KOPT-K1 (cell line): ENCODE measurements around the gene OR2L8.
"Not testable (repeated sequence)": the region's sequence is repeated elsewhere in the genome, so short reads cannot be mapped to it uniquely, and the experiment has no call there.

ENCODE experiments used
- H3K27ac ChIP-seq: fragments of 200-600 bp; sonication (generic); 2 replicates; pipeline ENCODE4 v1.5.1; 2016; ENCODE audit warnings: antibody characterized with exemption, mild to moderate bottlenecking, low read depth, low read length; ENCODE audit not compliant: poor library complexity, severe bottlenecking
- H3K36me3 ChIP-seq: fragments of 200-600 bp; sonication (generic); 2 replicates; pipeline ENCODE4 v1.5.1; 2017; ENCODE audit warnings: antibody characterized with exemption, mild to moderate bottlenecking, low read length, moderate library complexity; ENCODE audit not compliant: insufficient read depth
- H3K9me3 ChIP-seq: fragments of 200-600 bp; sonication (generic); 2 replicates; pipeline ENCODE4 v1.5.1; 2017; ENCODE audit warnings: antibody characterized with exemption, low read length, mild to moderate bottlenecking; ENCODE audit not compliant: insufficient read depth, poor library complexity, severe bottlenecking

The OR2L8 gene

DNA sequence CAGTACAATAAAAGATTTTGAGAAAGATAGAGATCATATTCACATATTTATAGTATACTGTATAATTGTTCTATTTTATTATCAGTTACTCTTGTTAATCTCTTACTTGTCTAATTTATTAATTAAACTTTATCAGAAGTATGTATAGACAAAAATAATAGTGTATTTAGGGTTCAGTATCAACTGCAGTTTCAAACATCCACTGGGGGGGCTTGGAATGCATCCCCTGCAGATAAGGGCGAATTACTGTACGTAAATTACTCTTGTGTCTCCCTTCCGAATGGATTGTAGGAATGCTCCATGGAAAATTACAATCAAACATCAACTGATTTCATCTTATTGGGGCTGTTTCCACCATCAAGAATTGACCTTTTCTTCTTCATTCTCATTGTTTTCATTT is at the start of gene OR2L8:
TSS of gene OR2L8 (plus strand) at position 301 of the 400 bp plus-strand sequence. CDS start at position 301, 0 bp downstream.
- Histone ChIP-seq H3K9me3 (no peaks in the 10 kb centered on the region), H3K36me3 (no peaks in the 10 kb centered on the region), H3K27ac (no peak within 1 kb of the TSS)

DNA sequence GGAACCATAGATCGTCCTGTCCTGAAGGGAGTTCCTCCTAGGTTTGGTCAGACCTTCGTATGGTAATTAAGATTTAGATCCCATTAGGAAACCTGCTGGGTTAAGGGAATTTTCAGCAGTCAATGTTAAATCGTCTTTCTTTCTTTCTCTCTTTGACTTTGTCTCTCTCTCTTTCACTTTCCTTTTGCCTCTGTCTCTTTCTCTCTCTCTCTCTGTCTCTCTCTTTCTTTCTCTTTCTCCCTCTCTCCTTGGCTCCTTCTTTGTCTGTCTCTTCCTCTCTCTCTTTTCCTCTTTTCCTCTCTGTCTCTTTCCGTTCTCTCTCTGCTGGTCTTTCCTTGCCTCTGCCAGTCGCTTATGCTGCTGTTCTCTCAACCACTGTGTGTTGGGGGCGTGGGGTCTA is 44.5 kb upstream of the OR2L8 start:
- Histone ChIP-seq H3K9me3 (peaks cover 6% of the 10 kb centered on the region), H3K27ac (no peak overlapping the region), H3K36me3 (no peaks in the 10 kb centered on the region)

GRCh38 chr1:247905181-247905580 is 43.5 kb upstream of the OR2L8 start:
- H3K27ac ChIP-seq: no peak overlapping the region
- no peaks in the 10 kb centered on the region for H3K36me3 ChIP-seq

DNA sequence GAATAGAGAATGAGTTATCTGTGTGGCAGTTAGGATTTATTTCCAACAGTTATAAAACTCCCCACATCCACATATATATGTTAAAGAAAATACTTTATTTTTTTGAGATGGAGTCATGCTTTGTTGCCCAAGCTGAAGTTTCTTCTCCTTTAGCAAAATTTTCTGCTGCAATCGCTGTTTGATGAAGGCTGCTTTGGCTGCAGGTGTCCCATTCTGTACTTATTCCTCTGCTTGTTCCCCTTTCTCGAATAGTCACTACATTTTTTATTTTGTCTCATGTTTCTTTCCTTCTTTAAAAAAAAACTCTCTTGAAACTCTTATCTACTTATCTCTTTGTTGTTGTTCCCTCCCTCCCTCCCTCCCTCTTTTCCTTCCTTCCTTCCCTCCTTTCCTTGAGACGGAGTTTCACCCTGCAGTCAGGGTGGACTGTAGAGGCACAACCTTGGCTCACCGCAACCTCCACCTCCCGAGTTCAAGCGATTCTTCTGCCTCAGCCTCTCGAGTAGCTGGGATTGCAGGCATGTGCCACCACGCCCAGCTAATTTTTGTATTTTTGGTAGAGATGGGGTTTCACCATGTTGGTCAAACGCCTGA is 42.7 kb upstream of the OR2L8 start:
- H3K9me3 ChIP-seq: peaks cover 6% of the 10 kb centered on the region
- no peaks in the 10 kb centered on the region for H3K36me3 ChIP-seq
- H3K27ac ChIP-seq: no peak overlapping the region

More at GRCh38 chr1:247905181-247905580, 43.5 kb upstream of the OR2L8 start:
- H3K9me3 ChIP-seq: peaks cover 6% of the 10 kb centered on the region

DNA sequence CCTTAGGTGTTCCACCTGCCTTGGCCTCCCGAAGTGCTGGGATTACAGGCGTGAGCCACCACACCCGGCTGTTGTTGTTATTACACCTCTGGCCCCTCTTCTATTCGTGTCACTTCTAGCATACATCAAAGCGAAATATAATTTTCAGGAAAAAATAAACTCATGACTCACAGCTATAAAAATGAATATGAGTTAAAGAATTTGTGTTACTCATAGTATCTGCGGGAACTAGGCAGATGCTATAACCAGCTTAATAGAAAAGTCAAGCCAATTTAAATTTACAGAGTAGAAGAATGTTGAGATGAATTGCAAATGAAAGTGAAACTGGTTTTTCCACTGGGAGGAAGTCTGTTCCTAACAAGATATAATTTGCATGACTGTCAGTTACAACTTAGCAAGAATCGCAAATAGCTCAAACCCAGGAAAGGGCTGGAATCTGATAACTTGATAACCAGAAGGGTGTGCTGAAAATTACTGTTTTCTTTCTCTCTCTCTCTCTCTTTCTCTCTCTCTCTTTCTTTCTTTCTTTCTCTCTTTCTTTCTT is 42.1 kb upstream of the OR2L8 start:
- H3K36me3 ChIP-seq: no peaks in the 10 kb centered on the region
- no peak overlapping the region for H3K27ac ChIP-seq
- H3K9me3 ChIP-seq: peaks cover 6% of the 10 kb centered on the region

DNA sequence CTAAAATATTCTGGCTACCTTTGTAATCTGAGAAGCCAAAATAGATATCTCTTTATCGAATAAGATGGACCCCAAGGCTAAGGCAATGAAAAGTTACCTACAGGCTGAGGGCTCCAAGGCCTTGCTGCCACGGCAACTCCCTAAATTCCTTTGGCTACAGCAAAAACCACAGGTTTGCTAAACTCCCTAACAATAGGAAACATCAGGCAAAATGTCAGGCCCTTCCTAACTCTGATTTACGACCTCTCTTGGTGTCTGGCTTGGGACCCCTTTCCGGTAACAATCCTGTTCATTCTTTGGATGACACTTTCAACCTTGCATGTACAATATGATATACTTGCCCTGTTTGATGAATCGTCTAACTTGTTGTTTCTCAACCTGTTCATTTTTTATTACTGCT is 39.9 kb upstream of the OR2L8 start:
- H3K9me3 ChIP-seq: peaks cover 6% of the 10 kb centered on the region

GRCh38 chr1:247913786-247914185 is 34.9 kb upstream of the OR2L8 start:
- Histone ChIP-seq H3K9me3 (no peaks in the 10 kb centered on the region), H3K36me3 (no peaks in the 10 kb centered on the region), H3K27ac (no peak overlapping the region)

More for the DNA sequence above, 39.9 kb upstream of the OR2L8 start:
- no peak overlapping the region for H3K27ac ChIP-seq
- no peaks in the 10 kb centered on the region for H3K36me3 ChIP-seq

DNA sequence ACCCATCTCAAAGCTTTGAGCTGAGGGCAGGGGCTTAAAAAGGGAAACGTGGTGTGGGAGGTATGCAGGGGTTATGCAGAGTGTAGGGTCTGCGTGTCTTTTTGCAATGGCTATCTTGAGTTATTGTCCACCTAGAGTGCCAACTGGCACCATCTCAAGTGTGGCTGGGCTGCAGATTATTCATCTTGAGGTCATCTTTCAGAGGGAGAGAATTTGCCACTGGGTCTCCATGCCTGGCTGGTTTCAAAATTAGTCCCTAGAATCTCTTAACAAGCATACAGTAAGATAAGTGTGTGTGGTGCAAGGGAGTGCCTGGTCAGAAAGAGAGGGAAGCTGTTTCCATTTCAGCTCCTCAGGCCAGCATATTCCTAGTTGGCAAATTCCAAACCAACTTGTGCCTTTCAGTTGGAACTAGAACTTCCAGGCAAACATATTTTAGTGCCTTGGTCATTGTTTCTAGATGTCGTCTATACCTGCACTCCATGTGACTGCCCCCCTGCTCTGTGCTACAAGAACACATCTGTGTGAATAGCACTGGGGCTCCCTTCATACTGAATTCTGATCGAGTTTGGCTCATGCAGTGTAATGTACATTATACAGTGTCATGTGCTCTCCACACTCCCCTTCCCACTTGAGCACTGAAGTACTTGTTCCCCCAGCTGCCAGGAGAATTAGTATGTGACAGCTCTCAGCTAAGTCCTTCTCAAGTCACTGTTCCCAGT is 33.6 kb upstream of the OR2L8 start:
- Histone ChIP-seq H3K9me3 (no peaks in the 10 kb centered on the region), H3K36me3 (no peaks in the 10 kb centered on the region), H3K27ac (no peak overlapping the region)

DNA sequence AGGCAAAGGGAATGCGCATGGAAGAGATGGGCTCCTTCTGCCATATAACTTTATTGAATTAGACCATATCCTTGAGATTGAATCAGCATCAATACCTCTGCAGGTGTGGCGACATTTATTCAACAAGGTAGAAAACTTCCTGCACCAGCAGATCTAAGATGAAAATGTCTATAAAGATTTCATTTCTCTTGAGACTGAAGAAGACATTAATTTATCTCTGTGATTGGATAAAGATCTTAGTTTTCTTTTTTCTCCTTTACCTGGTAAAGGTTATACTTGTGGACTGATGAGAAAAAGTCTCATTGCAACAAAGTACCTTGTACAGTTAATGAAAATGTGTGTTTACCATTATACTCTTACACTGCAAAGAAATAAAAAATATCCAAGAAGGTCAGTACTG is 28.7 kb upstream of the OR2L8 start, which contains the start of gene OR2T8:
TSS of gene OR2T8 (plus strand) at position 301 of the 400 bp plus-strand sequence. CDS start 766 bp downstream, outside the sequence.
- H3K36me3 ChIP-seq: no peaks in the 10 kb centered on the region
- H3K9me3 ChIP-seq: no peaks in the 10 kb centered on the region
- no peak within 1 kb of the TSS for H3K27ac ChIP-seq

DNA sequence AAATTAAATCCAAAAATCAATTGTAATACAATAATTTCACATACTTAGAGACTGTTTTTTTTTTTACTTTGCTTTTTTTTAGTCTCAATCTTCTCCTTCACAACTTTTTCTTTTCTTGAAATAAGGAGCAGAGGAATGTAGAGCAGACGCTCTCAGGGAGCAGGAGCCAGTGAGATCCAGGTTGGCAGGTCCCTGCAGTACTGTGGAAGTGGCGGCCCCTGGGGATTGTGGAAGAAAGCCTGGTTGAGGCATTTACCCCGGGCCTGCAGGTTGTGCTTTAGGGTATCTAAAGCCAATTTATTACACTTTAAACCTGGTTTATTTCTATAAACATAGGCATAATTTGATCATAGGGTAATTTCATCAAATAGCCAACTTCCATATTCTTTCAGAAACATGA is 24.7 kb upstream of the OR2L8 start:
- H3K9me3 ChIP-seq: no peaks in the 10 kb centered on the region
- no peaks in the 10 kb centered on the region for H3K36me3 ChIP-seq
- no peak overlapping the region for H3K27ac ChIP-seq

- no peaks in the 10 kb centered on the region for H3K36me3 ChIP-seq
- no peaks in the 10 kb centered on the region for H3K9me3 ChIP-seq
- no peak within 1 kb of the TSS for H3K27ac ChIP-seq
Measured at GRCh38 chr1:247924868-247925267, 23.8 kb upstream of the OR2L8 start, which contains the start of gene OR2AJ1. Gene OR2AJ1, plus strand, starts transcription at chr1:247924889. Its CDS starts 8,880 bp downstream, at chr1:247933769.

GRCh38 chr1:247933989-247934388 is 14.7 kb upstream of the OR2L8 start:
- Histone ChIP-seq H3K27ac (no peak overlapping the region), H3K9me3 (peaks cover 8% of the 10 kb centered on the region), H3K36me3 (no peaks in the 10 kb centered on the region)

DNA sequence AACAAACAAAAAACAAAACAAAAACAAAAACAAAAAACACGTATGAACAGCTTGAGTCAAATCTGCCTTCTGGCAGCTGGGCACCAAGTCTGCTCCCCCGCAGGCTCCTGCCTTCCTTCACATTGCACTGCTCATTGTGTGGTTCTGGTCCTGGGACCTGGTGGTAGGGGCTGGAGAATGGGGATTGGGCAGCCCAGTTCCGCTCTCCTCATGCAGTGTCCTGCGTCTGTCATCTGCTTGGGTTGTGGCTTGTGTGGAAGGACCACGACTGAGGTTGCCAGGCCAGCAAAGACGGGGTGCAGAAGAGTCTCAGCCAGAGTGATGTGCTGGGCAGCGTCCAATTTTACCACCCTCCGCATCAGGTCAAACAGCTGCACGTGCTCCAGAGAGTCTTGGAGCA is 12.9 kb upstream of the OR2L8 start:
- Histone ChIP-seq H3K9me3 (peaks cover 8% of the 10 kb centered on the region), H3K36me3 (no peaks in the 10 kb centered on the region), H3K27ac (no peak overlapping the region)

GRCh38 chr1:247936415-247936814 is 12.2 kb upstream of the OR2L8 start:
- Histone ChIP-seq H3K27ac (no peak overlapping the region), H3K9me3 (peaks cover 8% of the 10 kb centered on the region), H3K36me3 (no peaks in the 10 kb centered on the region)

DNA sequence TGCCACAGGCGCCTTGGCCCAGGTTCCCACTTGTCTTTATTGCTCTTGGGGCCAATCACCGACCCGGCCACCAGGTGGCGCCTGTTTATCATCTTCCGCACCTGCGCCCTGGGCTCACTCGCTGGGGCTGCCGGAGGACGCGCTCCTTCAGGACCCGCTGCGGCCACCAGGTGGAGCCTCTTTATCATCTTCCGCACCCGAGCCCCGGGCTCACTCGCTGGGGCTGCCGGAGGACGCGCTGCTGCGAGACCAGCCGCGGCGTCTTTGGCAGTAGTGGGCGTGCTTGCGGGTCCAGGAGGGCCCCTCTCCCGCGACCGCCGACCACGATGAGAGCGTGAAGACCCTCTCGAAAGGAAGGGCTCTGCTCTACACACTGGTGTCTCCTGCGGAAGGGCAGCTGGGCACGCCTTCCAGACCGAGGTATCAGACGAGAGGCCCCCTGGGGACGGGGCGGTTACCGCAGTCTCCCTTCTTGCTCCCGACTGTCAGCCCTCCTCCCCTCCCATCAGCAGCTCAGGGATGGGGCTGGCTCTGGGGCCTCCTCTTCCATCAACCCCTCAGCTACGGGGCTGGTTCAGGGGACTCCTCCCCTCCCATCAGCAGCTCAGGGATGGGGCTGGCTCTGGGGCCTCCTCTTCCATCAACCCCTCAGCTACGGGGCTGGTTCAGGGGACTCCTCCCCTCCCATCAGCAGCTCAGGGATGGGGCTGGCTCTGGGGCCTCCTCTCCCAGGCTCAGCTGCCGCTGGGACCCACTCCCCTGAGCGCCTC is 11.5 kb upstream of the OR2L8 start:
- H3K36me3 ChIP-seq, H3K9me3 ChIP-seq, H3K27ac ChIP-seq: not testable (repeated sequence)
